ENCODE data around the gene NUDT16.

- TF ChIP-seq CTCF (IDR thresholded peaks at IDR 0.05 in 4 of 5, conservative IDR thresholded peaks at IDR 0.05 in 1 of 5) = no peak
- no peak for TF ChIP-seq POLR2A (IDR thresholded peaks at IDR 0.05)
Observed at GRCh38 chr3:131396170-131396569, 14.6 kb downstream of the NUDT16 start.
